Stimulated activated effector memory CD8-positive, alpha-beta T cell treated with anti-CD3 and anti-CD28 coated beads, Interleukin-12 subunit alpha, Interleukin-12 subunit beta, amount 100 ng/mL, for 72 hours (primary cell): Measurements from ENCODE around the gene TBKBP1.

Experiments
- ATAC-seq: fragments of 150-1000 bp; cut with Tn5 transposase; 2 replicates; pipeline ENCODE4 v1.10.0; 2021
- DNase-seq, 2 donors: peaks; one replicate each; pipeline ENCODE4 v3.0.0; 2021 to 2022; ENCODE audit warnings: low spot score in 2 of 2
- H3K27ac Mint-ChIP-seq: one replicate; pipeline ENCODE4 v1.8.0; 2022; ENCODE audit warnings: mild to moderate bottlenecking, mixed read lengths
- H3K36me3 Mint-ChIP-seq: one replicate; pipeline ENCODE4 v1.8.0; 2022; ENCODE audit warnings: mild to moderate bottlenecking, mixed read lengths
- H3K4me1 Mint-ChIP-seq: one replicate; pipeline ENCODE4 v1.8.0; 2022; ENCODE audit warnings: mixed read lengths
- H3K4me3 Mint-ChIP-seq: one replicate; pipeline ENCODE4 v1.8.0; 2022; ENCODE audit warnings: mild to moderate bottlenecking, mixed read lengths
- H3K9me3 Mint-ChIP-seq: one replicate; pipeline ENCODE4 v1.8.0; 2022; ENCODE audit warnings: mixed read lengths

Gene TBKBP1

DNA sequence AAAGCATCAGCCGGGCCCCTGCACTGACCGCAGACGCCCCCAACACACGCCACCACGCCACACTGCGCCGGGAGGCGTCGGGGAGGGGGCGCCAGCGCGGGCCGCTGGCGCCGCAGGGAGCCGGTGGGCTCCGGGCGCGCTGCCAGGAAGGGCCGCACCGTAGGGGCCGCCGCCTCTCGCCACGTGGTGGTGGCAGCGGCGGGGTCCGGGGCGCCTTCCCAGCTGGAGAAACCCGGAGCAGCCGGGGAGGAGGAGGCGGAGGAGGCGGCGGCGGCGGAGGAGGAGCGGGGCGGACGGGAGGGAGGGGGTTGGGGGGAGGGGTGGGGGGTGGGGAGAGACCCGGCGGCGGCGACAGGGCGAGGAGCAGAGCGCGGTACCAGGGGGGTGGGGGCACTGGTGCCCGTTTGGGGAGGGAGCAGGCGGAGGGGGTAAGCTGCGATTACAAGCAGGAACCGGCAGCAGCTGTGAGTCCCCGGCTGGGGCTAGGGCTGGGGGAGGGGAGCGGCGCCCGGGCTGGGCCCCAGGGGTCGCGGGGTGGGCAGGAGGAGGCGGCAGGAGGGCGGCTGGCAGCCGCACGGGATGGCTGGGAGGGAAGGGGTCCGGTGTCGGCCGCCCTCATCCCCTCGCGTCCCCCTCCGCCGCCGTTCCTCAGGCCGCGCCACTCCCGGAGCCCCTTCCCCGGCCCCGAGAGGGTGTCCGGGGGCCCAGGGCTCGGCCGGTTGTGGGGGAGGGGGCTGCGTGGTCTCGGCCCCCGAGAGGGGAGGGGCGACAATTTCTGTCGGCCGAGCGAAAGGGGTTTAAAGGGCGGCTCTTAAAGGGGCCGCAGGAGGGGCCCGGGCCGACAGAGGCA, at the start of gene TBKBP1:
TSS of gene TBKBP1 (plus strand) at position 431 of the 850 bp plus-strand sequence. CDS start 1,952 bp downstream, outside the sequence.
- Mint-ChIP-seq H3K4me3 (peak within 1 kb of the TSS; percentile 98), H3K4me1 (peaks cover 70% of the 10 kb centered on the region), H3K27ac (peak within 1 kb of the TSS; percentile 98), H3K36me3 (peaks cover 21% of the 10 kb centered on the region), H3K9me3 (no peaks in the 10 kb centered on the region)
- DNase-seq (peak in 1 of 2 donors; percentile 80), ATAC-seq (peak; percentile 49)

DNA sequence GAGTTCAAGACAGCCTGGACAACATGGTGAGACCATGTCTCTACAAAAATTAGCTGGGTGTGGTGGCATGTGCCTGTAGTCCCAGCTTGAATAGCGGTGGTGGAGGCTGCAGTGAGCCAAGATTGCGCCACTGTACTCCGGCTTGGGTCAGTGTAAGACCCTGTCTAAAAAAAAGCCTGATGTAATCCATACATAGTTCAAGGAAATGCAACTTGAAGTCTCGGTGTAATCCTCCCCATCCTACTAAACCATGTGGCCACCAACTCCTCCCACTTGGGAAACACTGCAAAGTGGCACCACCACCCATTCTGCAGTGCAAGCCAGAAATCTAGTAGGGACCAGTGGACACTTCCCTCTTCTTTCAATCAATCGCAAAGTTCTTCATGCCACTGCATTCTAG, 49.6 kb upstream of the TBKBP1 start:
- no peak for DNase-seq
- Mint-ChIP-seq H3K4me1 (peaks cover 18% of the 10 kb centered on the region), H3K36me3 (peaks cover 8% of the 10 kb centered on the region), H3K9me3 (no peaks in the 10 kb centered on the region), H3K4me3 (no peak overlapping the region), H3K27ac (no peak overlapping the region)
- no peak for ATAC-seq

DNA sequence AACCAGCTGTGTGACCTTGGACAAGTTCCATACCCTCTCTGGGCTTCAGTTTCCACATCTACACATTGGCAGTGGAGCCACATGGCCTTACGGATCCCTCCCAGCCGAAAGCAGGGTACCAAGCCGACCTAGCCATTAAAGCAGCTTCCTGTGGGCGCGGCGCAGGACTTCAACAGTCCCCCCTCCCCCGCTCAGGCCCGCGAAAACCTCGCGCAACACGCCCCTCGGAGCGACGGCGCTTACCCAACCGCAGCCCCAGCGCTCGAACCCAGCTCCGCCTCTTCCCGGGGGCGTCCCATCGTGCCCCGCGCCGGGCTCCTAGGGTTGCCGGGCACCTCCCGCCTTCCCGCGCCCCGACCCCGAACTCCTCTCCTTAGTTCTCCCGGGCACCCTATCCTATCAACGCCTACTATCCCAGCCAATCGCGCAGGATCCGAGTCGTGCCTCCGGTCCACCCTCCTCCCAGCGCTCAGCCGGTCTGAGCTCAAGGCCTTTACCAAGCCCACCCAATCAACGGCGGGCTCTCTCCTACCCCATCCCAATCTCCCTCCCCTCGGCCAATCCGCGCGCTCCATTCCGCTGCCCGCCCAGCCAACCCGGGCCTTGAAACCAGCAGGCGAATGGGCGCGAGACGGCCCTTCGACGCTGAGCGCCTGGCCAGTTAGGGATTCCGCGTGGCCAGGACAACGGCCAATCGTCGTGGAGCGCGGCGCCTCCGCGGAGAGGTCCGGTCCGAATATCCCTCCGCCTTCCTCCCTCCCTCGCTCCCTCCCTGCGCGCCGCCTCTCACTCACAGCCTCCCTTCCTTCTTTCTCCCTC, 44.6 kb upstream of the TBKBP1 start, which contains the start of gene KPNB1:
TSS of gene KPNB1 (plus strand) at position 767 of the 819 bp plus-strand sequence. CDS start 326 bp downstream, outside the sequence.
- DNase-seq = peak; percentile 91 to 99
- H3K27ac Mint-ChIP-seq = peak within 1 kb of the TSS; percentile 94
- ATAC-seq = peak; percentile 89
- peaks cover 42% of the 10 kb centered on the region for H3K4me1 Mint-ChIP-seq
- no peaks in the 10 kb centered on the region for H3K9me3 Mint-ChIP-seq
- peaks cover 56% of the 10 kb centered on the region for H3K36me3 Mint-ChIP-seq
- peak within 1 kb of the TSS; percentile 84 for H3K4me3 Mint-ChIP-seq

DNA sequence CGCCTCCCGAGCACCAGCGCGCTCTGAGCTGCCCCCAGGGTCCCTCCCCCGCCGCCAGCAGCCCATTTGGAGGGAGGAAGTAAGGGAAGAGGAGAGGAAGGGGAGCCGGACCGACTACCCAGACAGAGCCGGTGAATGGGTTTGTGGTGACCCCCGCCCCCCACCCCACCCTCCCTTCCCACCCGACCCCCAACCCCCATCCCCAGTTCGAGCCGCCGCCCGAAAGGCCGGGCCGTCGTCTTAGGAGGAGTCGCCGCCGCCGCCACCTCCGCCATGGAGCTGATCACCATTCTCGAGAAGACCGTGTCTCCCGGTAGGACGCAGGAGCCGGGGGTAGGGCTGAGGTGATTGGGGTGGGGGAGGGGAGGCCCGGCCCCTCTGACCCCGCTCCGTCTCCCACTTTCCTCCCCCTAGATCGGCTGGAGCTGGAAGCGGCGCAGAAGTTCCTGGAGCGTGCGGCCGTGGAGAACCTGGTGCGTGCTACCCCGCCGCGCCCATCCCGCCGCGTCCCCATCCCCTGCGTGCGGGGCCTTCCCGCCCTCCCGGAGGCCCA, 43.9 kb upstream of the TBKBP1 start:
- Mint-ChIP-seq H3K9me3 (no peaks in the 10 kb centered on the region), H3K4me3 (peak overlapping the region; percentile 84), H3K36me3 (peaks cover 63% of the 10 kb centered on the region), H3K27ac (peak overlapping the region; percentile 94), H3K4me1 (peaks cover 45% of the 10 kb centered on the region)
- DNase-seq (no peak), ATAC-seq (peak; percentile 11)

DNA sequence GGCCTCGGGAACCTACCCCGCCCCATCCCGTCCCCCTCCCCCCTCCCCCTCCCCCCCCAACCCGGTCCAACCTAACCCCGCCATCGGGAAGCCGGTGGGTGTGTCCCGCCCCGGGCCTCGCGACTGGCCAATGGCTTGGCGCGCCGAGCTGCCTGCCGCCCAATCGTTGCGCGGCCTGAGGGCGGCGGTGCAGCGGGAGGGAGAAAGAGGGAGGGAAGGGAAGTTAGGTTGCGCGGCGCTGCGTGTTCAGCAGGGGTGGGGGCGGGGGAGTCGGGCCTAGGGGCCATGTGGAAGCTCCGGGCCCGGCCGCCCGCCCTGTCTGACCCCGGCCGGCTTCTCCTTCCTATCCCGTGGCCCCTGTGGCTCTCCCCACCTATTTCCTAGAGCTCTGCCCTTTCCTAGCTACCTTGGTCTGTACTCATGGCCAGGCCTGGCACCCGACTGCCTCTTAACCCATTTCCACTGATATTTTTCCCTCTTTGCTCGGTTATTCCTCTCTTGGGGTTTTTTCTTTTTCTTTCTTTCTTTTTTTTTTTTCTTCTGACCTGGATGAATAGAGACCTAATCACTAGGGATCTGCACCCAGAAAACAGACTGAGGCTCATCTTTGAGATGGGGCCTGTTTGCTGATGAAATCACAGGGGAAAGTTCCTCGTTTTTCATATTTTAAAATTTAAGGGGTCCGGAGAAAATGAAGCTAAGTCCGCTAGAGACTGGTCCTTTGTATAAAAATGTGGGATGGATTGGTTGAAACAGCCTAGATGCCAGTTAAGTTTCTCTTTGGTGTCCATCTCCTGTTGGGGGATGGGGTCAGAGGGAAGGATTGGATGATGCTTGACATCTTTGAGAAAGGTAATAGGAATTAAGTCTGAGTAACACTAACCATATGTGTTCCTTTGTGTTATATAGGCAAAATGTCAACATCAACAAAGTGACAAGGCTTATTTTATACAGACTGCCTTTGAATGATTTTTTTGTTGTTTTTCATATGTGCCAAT, 43.1 kb upstream of the TBKBP1 start:
- H3K27ac Mint-ChIP-seq = peak overlapping the region; percentile 94
- H3K36me3 Mint-ChIP-seq = peaks cover 71% of the 10 kb centered on the region
- ATAC-seq (peak; percentile 66), DNase-seq (peak; percentile 84 to 94)
- peak overlapping the region; percentile 84 for H3K4me3 Mint-ChIP-seq
- no peaks in the 10 kb centered on the region for H3K9me3 Mint-ChIP-seq
- H3K4me1 Mint-ChIP-seq = peaks cover 51% of the 10 kb centered on the region

DNA sequence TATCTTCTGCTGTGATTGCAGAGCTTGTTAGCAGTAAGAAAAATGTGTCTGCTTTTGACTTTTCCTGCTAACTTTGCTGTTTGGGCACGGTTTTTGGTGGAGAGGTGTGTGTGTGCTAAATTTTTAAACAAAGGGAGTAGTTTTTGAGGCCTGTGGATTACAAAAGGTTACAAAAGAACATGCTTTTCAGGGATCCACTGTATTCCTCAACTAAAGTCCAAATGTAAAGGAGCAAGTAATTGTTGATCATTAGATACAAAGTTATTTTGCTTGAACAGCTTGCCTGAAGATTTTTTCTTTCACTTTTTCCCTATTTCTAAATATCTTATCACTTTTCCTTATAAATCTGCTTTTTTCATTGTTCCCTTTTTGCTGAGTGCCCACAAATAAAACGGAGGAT, 42.3 kb upstream of the TBKBP1 start:
- Mint-ChIP-seq H3K36me3 (peaks cover 80% of the 10 kb centered on the region), H3K4me3 (peak overlapping the region; percentile 84), H3K27ac (peak overlapping the region; percentile 94), H3K4me1 (peaks cover 59% of the 10 kb centered on the region), H3K9me3 (no peaks in the 10 kb centered on the region)
- no peak for DNase-seq
- ATAC-seq = no peak

DNA sequence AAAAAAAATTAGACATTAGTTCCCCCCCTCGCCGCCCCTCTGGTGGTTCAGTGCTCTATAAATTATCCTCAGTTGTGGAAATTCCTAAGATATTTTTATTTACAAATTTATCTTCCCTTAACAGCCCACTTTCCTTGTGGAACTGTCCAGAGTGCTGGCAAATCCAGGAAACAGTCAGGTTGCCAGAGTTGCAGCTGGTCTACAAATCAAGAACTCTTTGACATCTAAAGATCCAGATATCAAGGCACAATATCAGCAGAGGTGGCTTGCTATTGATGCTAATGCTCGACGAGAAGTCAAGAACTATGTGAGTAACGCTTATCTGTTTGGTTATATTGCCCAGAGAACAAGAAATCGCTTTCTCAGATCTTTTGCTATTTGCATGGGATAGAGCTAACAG, 41.4 kb upstream of the TBKBP1 start:
- no peaks in the 10 kb centered on the region for H3K9me3 Mint-ChIP-seq
- DNase-seq (no peak), ATAC-seq (no peak)
- H3K4me3 Mint-ChIP-seq = peak overlapping the region; percentile 84
- H3K36me3 Mint-ChIP-seq = peaks cover 88% of the 10 kb centered on the region
- H3K4me1 Mint-ChIP-seq = peaks cover 61% of the 10 kb centered on the region
- H3K27ac Mint-ChIP-seq = peak overlapping the region; percentile 94

- Mint-ChIP-seq H3K27ac (peak overlapping the region; percentile 74), H3K36me3 (peaks cover 93% of the 10 kb centered on the region), H3K4me3 (peak overlapping the region; percentile 84), H3K9me3 (no peaks in the 10 kb centered on the region), H3K4me1 (peaks cover 61% of the 10 kb centered on the region)
- DNase-seq (no peak), ATAC-seq (no peak)
Observed at GRCh38 chr17:47653442-47653841, 40.5 kb upstream of the TBKBP1 start.

DNA sequence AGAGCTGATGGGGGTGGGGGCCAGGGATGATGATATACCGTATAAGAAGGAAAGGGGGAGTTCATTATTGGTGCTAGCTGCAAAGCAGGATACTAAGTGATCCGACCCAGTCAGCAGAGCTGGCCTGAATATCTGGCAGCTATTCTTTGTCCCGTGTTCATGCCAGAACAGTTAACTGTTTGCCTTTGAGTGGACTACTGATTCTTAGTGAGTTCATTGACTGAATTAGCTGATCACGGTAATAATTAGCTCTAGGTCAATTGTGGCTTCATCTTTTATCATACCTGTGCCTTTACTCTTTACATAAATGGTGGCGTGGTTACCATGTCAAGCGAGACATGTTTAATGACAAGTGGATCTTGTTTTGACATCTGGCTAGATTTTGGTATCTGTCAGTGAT, 39.0 kb upstream of the TBKBP1 start:
- peaks cover 98% of the 10 kb centered on the region for H3K36me3 Mint-ChIP-seq
- H3K9me3 Mint-ChIP-seq = no peaks in the 10 kb centered on the region
- ATAC-seq (no peak), DNase-seq (no peak)
- peak overlapping the region; percentile 84 for H3K4me3 Mint-ChIP-seq
- H3K27ac Mint-ChIP-seq = peak overlapping the region; percentile 74
- H3K4me1 Mint-ChIP-seq = peaks cover 57% of the 10 kb centered on the region

- DNase-seq = no peak
- peaks cover 100% of the 10 kb centered on the region for H3K36me3 Mint-ChIP-seq
Observed at GRCh38 chr17:47660064-47660492, 33.9 kb upstream of the TBKBP1 start.

DNA sequence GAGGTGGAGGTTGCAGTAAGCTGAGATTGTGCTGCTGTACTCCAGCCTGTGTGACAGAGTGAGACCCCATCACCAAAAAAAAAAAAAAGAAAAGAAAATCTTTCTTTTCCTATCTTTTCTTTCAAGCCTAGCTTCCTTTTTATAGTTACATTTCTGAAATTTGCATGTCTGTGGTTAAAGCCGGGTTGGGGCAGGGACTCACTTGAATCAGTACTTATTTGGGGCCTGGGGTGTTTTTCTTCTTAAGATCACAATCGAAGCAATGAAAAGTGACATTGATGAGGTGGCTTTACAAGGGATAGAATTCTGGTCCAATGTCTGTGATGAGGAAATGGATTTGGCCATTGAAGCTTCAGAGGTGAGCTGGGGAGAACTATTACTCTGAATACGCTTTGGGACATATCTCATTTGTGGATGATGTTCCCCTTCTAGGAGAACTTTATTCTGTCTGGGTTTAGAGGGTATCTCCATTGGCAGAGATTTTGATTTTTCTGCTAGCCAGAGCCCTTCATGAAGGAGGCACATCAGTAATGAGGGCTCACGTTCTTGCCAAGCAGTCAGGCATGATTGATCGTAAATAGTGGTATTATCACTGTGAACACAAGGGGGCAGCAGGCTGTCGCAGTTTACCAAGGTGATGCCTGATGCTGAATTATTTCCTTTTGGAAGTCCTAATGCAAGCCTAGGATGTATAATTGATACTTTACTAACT, 29.9 kb upstream of the TBKBP1 start:
- Mint-ChIP-seq H3K4me3 (no peak overlapping the region), H3K36me3 (peaks cover 100% of the 10 kb centered on the region), H3K27ac (peak overlapping the region; percentile 72), H3K9me3 (no peaks in the 10 kb centered on the region), H3K4me1 (peaks cover 16% of the 10 kb centered on the region)
- ATAC-seq (peak; percentile 70), DNase-seq (peak; percentile 40 to 76)

More at GRCh38 chr17:47660064-47660492, 33.9 kb upstream of the TBKBP1 start:
- Mint-ChIP-seq H3K4me1 (peaks cover 37% of the 10 kb centered on the region), H3K4me3 (peak overlapping the region; percentile 11), H3K9me3 (no peaks in the 10 kb centered on the region), H3K27ac (peak overlapping the region; percentile 9)
- ATAC-seq = peak; percentile 89

DNA sequence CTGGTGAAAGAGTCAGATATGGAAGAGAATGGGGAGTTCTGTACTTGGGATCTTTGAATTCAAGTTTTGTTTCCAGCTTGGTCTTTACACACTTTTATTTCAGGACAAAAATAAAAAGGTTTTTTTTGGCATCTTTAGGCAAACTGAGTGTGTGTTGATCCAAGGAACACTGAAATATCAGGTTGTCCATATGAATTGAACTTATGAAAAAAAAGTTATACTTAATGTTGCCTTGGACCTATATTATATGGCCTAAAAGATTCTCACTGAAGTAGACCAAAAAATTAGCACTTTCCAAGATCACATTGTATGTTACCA, 29.4 kb upstream of the TBKBP1 start:
- peak overlapping the region; percentile 72 for H3K27ac Mint-ChIP-seq
- H3K9me3 Mint-ChIP-seq = no peaks in the 10 kb centered on the region
- DNase-seq (no peak), ATAC-seq (no peak)
- no peak overlapping the region for H3K4me3 Mint-ChIP-seq
- peaks cover 100% of the 10 kb centered on the region for H3K36me3 Mint-ChIP-seq
- H3K4me1 Mint-ChIP-seq = peaks cover 19% of the 10 kb centered on the region

GRCh38 chr17:47665655-47666054, 28.3 kb upstream of the TBKBP1 start:
- H3K4me3 Mint-ChIP-seq = no peak overlapping the region
- ATAC-seq (no peak), DNase-seq (no peak)
- H3K4me1 Mint-ChIP-seq = peaks cover 27% of the 10 kb centered on the region
- H3K27ac Mint-ChIP-seq = no peak overlapping the region
- H3K36me3 Mint-ChIP-seq = peaks cover 100% of the 10 kb centered on the region
- H3K9me3 Mint-ChIP-seq = no peaks in the 10 kb centered on the region

DNA sequence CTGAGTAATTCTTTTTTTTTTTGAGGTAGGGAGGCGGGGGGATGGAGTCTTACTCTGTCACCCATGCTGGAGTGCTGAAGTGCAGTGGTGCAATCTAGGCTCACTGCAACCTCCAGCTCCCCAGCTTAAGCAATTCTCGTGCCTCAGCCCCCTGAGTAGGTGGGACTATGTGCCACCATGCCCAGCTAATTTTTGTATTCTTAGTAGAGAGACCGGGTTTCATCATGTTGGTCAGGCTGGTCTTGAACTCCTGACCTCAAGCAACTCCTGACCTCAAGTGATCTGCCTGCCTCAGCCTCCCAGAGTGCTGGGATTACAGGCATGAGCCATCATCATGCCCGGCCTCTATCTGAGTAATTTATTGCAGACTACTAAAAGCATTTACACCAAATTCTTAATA, 24.9 kb upstream of the TBKBP1 start:
- Mint-ChIP-seq H3K27ac (peak overlapping the region; percentile 63), H3K4me3 (no peak overlapping the region), H3K36me3 (peaks cover 100% of the 10 kb centered on the region), H3K4me1 (peaks cover 27% of the 10 kb centered on the region), H3K9me3 (no peaks in the 10 kb centered on the region)
- ATAC-seq = no peak
- DNase-seq = no peak
